WTC11 (cell line): Measurements from ENCODE around the gene CERT1. TPM values are rescaled to one million over a fixed set of nuclear protein-coding genes. Genes with fewer than 3 reads are reported as not detected.

ENCODE experiments used
- ATAC-seq: fragments of 200-7000 bp; cut with Tn5 transposase; 2 replicates; pipeline ENCODE4 v1.10.0; 2021; ENCODE audit warnings: mild to moderate bottlenecking, moderate library complexity
- CTCF ChIA-PET: fragments of 300-600 bp; sonication (Branson Sonifier 250); formaldehyde crosslinking; loops from one replicate; lab custom pipeline; 2021; ENCODE audit warnings: antibody characterized with exemption; lab: Charles Lee
- POLR2A ChIA-PET: fragments of 350-600 bp; sonication (Branson Sonifier 250); formaldehyde crosslinking; loops from one replicate; lab custom pipeline; 2021; ENCODE audit warnings: antibody characterized with exemption; lab: Charles Lee
- DNase-seq: peaks from one replicate; pipeline ENCODE4 v3.0.0; 2021; ENCODE audit warnings: low spot score
- H3K27ac Mint-ChIP-seq: 2 replicates; pipeline ENCODE4 v1.8.0; 2021; ENCODE audit warnings: mixed read lengths
- H3K27me3 Mint-ChIP-seq: 2 replicates; pipeline ENCODE4 v1.8.0; 2021; ENCODE audit warnings: low read depth, mild to moderate bottlenecking, moderate library complexity, mixed read lengths
- H3K36me3 Mint-ChIP-seq: 2 replicates; pipeline ENCODE4 v1.8.0; 2021; ENCODE audit warnings: mixed read lengths
- H3K4me1 Mint-ChIP-seq: 2 replicates; pipeline ENCODE4 v1.8.0; 2022; ENCODE audit warnings: mixed read lengths
- H3K4me3 Mint-ChIP-seq: 2 replicates; pipeline ENCODE4 v1.8.0; 2021; ENCODE audit warnings: mild to moderate bottlenecking, moderate library complexity, mixed read lengths
- H3K9me3 Mint-ChIP-seq: 2 replicates; pipeline ENCODE4 v1.8.0; 2021; ENCODE audit warnings: mixed read lengths
- ATF1 ChIP-seq: sonication (generic); formaldehyde crosslinking; IDR thresholded peaks from 2 replicates; pipeline ENCODE4 v1.8.1; 2023; ENCODE audit warnings: mild to moderate bottlenecking, moderate library complexity, missing genetic modification reagents
- CREM ChIP-seq: sonication (generic); formaldehyde crosslinking; IDR thresholded peaks from 2 replicates; pipeline ENCODE4 v1.8.1; 2022; ENCODE audit warnings: mild to moderate bottlenecking, missing genetic modification reagents, moderate library complexity
- EMX1 ChIP-seq: fragments of 250-450 bp; sonication (Bioruptor Pico); IDR thresholded peaks from 2 replicates; pipeline ENCODE4 v1.8.0; 2021; ENCODE audit warnings: mild to moderate bottlenecking
- FOXP1 ChIP-seq: sonication (generic); formaldehyde crosslinking; IDR thresholded peaks from 2 replicates; pipeline ENCODE4 v1.8.0; 2022; ENCODE audit warnings: missing genetic modification reagents, mild to moderate bottlenecking, moderate library complexity, borderline replicate concordance
- GABPB1 ChIP-seq: sonication (generic); formaldehyde crosslinking; IDR thresholded peaks from 2 replicates; pipeline ENCODE4 v1.8.1; 2023; ENCODE audit warnings: mild to moderate bottlenecking, missing genetic modification reagents
- GRHL2 ChIP-seq: fragments of 250-450 bp; sonication (Bioruptor Pico); IDR thresholded peaks from 2 replicates; pipeline ENCODE4 v1.8.0; 2022; ENCODE audit warnings: mild to moderate bottlenecking, moderate library complexity; ENCODE audit not compliant: insufficient replicate concordance, severe bottlenecking
- GTF2I ChIP-seq: fragments of 250-450 bp; sonication (Bioruptor Pico); conservative IDR thresholded peaks from 2 replicates; pipeline ENCODE4 v1.4.0; 2021; ENCODE audit warnings: mild to moderate bottlenecking
- HMGA2 ChIP-seq: fragments of 250-450 bp; sonication (Bioruptor Pico); IDR thresholded peaks from 2 replicates; pipeline ENCODE4 v1.4.0; 2021; ENCODE audit warnings: mild to moderate bottlenecking, moderate library complexity
- JAZF1 ChIP-seq: fragments of 250-450 bp; sonication (Bioruptor Pico); IDR thresholded peaks from 2 replicates; pipeline ENCODE4 v1.9.0; 2021; ENCODE audit warnings: moderate library complexity, mild to moderate bottlenecking, inconsistent platforms
- MYBL2 ChIP-seq: sonication (generic); formaldehyde crosslinking; IDR thresholded peaks from 2 replicates; pipeline ENCODE4 v1.8.1; 2023; ENCODE audit warnings: mild to moderate bottlenecking, moderate library complexity, missing genetic modification reagents
- NFYB ChIP-seq: sonication (generic); formaldehyde crosslinking; conservative IDR thresholded peaks from 2 replicates; pipeline ENCODE4 v1.8.0; 2022; ENCODE audit warnings: low read depth, missing genetic modification reagents
- NR1H2 ChIP-seq: sonication (generic); formaldehyde crosslinking; IDR thresholded peaks from 2 replicates; pipeline ENCODE4 v1.9.0; 2021; ENCODE audit warnings: mild to moderate bottlenecking, moderate library complexity, missing genetic modification reagents
- TEAD1 ChIP-seq: sonication (generic); formaldehyde crosslinking; IDR thresholded peaks from 2 replicates; pipeline ENCODE4 v1.8.0; 2022; ENCODE audit warnings: mild to moderate bottlenecking, missing genetic modification reagents
- TEAD4 ChIP-seq: sonication (generic); formaldehyde crosslinking; IDR thresholded peaks from 2 replicates; pipeline ENCODE4 v1.8.0; 2022; ENCODE audit warnings: mild to moderate bottlenecking, missing genetic modification reagents
- ZNF138 ChIP-seq: sonication (generic); formaldehyde crosslinking; conservative IDR thresholded peaks from 2 replicates; pipeline ENCODE4 v1.8.1; 2022; ENCODE audit warnings: mild to moderate bottlenecking, moderate library complexity, missing genetic modification reagents
- ZNF219 ChIP-seq: sonication (generic); formaldehyde crosslinking; IDR thresholded peaks from 2 replicates; pipeline ENCODE4 v1.8.0; 2023; ENCODE audit warnings: missing genetic modification reagents, mild to moderate bottlenecking, borderline replicate concordance
- ZNF416 ChIP-seq: fragments of 250-450 bp; sonication (Bioruptor Pico); IDR thresholded peaks from 2 replicates; pipeline ENCODE4 v1.9.0; 2021; ENCODE audit warnings: mild to moderate bottlenecking, inconsistent platforms
- ZNF423 ChIP-seq: fragments of 250-450 bp; sonication (Bioruptor Pico); IDR thresholded peaks from 2 replicates; pipeline ENCODE4 v2.1.2; 2022; ENCODE audit warnings: mild to moderate bottlenecking, moderate library complexity
- total RNA-seq: library from RNA; stranded (reverse); gene quantifications from 3 replicates; pipeline ENCODE4 v1.2.3, GENCODE V29; 2021
- TF ChIP-seq, protein P1 (sequence below): sonication (generic); formaldehyde crosslinking; IDR thresholded peaks from 2 replicates; pipeline ENCODE4 v1.8.0; 2023; ENCODE audit warnings: mild to moderate bottlenecking, missing genetic modification reagents
- TF ChIP-seq, protein P2 (sequence below): sonication (generic); formaldehyde crosslinking; IDR thresholded peaks from 2 replicates; pipeline ENCODE4 v1.8.1; 2022; ENCODE audit warnings: missing genetic modification reagents, borderline replicate concordance
- TF ChIP-seq, protein P3 (sequence below): sonication (generic); formaldehyde crosslinking; IDR thresholded peaks from 2 replicates; pipeline ENCODE4 v1.8.1; 2023; ENCODE audit warnings: mild to moderate bottlenecking, missing genetic modification reagents
- TF ChIP-seq, protein P4 (sequence below): fragments of 250-450 bp; sonication (Bioruptor Pico); IDR thresholded peaks from 2 replicates; pipeline ENCODE4 v1.9.0; 2021; ENCODE audit warnings: mild to moderate bottlenecking
- TF ChIP-seq, protein P5 (sequence below): sonication (generic); formaldehyde crosslinking; IDR thresholded peaks from 2 replicates; pipeline ENCODE4 v1.8.1; 2023; ENCODE audit warnings: mild to moderate bottlenecking, moderate library complexity, missing genetic modification reagents
- TF ChIP-seq, protein P6 (sequence below): sonication (generic); formaldehyde crosslinking; conservative IDR thresholded peaks from 2 replicates; pipeline ENCODE4 v1.8.1; 2022; ENCODE audit warnings: mild to moderate bottlenecking, missing genetic modification reagents

CERT1 gene
- total RNA-seq, 1 experiment from 2014 or later = 50.8 TPM

DNA sequence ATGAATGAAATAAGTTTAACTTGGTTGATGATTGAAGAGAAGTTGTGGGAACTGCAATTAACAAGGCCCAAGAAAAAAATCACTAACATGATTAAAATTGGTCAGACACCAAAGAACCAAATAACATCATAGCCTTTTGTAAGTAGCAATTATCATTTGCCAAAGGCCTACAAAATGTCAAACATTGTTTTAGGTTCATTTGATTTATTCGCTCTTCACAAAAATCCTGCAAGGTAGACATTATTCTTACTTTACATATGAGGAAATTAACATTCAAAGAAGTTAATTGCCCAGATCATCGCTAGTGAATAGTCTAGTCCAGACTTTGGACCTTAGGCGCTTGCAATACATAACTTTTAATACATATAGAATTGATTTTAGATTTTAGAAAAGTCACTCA is 2.9 kb upstream of the CERT1 start:
- ChIA-PET CTCF (no interaction called here), POLR2A (no interaction called here)
- no peak overlapping the region for H3K4me3 Mint-ChIP-seq
- TF ChIP-seq MYBL2 (CRISPR knock-in tag) (no peak), GTF2I (CRISPR knock-in tag) (no peak), FOXP1 (CRISPR knock-in tag) (no peak), ZNF416 (no peak), ATF1 (CRISPR knock-in tag) (no peak)
- TF ChIP-seq, protein P1, sequence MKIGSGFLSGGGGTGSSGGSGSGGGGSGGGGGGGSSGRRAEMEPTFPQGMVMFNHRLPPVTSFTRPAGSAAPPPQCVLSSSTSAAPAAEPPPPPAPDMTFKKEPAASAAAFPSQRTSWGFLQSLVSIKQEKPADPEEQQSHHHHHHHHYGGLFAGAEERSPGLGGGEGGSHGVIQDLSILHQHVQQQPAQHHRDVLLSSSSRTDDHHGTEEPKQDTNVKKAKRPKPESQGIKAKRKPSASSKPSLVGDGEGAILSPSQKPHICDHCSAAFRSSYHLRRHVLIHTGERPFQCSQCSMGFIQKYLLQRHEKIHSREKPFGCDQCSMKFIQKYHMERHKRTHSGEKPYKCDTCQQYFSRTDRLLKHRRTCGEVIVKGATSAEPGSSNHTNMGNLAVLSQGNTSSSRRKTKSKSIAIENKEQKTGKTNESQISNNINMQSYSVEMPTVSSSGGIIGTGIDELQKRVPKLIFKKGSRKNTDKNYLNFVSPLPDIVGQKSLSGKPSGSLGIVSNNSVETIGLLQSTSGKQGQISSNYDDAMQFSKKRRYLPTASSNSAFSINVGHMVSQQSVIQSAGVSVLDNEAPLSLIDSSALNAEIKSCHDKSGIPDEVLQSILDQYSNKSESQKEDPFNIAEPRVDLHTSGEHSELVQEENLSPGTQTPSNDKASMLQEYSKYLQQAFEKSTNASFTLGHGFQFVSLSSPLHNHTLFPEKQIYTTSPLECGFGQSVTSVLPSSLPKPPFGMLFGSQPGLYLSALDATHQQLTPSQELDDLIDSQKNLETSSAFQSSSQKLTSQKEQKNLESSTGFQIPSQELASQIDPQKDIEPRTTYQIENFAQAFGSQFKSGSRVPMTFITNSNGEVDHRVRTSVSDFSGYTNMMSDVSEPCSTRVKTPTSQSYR = no peak
- TF ChIP-seq, protein P2, sequence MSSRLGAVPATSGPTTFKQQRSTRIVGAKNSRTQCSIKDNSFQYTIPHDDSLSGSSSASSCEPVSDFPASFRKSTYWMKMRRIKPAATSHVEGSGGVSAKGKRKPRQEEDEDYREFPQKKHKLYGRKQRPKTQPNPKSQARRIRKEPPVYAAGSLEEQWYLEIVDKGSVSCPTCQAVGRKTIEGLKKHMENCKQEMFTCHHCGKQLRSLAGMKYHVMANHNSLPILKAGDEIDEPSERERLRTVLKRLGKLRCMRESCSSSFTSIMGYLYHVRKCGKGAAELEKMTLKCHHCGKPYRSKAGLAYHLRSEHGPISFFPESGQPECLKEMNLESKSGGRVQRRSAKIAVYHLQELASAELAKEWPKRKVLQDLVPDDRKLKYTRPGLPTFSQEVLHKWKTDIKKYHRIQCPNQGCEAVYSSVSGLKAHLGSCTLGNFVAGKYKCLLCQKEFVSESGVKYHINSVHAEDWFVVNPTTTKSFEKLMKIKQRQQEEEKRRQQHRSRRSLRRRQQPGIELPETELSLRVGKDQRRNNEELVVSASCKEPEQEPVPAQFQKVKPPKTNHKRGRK (CRISPR knock-in tag) = no peak
- no peaks in the 10 kb centered on the region for H3K9me3 Mint-ChIP-seq
- no peak overlapping the region for H3K27ac Mint-ChIP-seq
- H3K36me3 Mint-ChIP-seq = no peaks in the 10 kb centered on the region
- no peak for ATAC-seq
- no peak for DNase-seq
- H3K27me3 Mint-ChIP-seq = no peaks in the 10 kb centered on the region
- H3K4me1 Mint-ChIP-seq = peaks cover 18% of the 10 kb centered on the region

DNA sequence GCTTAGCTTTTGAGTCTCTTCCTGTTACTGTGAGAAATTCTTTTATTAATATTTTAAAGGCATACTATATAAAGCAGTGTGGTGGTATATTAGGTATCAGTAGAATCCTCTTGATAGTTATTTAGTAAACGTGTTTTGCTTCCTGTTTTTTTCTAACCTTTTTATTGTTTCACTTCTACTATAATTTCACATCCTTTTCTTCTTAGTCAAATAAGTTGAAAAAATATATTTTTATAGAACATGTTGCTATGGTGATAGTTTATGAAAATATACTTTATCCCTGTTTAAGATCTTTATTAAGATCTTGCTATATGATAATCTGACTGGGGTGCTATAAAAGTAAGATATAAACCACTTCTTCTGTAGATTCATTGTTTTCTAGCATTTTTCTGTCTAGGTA is 2.4 kb upstream of the CERT1 start:
- H3K27ac Mint-ChIP-seq = no peak overlapping the region
- no peak overlapping the region for H3K4me3 Mint-ChIP-seq
- H3K9me3 Mint-ChIP-seq = no peaks in the 10 kb centered on the region
- no peak for DNase-seq
- POLR2A ChIA-PET = no interaction called here
- no peaks in the 10 kb centered on the region for H3K36me3 Mint-ChIP-seq
- no peak for TF ChIP-seq CREM
- TF ChIP-seq, all 79 proteins: peak for 0
- CTCF ChIA-PET = no interaction called here
- ATAC-seq = no peak
- peaks cover 19% of the 10 kb centered on the region for H3K4me1 Mint-ChIP-seq
- H3K27me3 Mint-ChIP-seq = no peaks in the 10 kb centered on the region

DNA sequence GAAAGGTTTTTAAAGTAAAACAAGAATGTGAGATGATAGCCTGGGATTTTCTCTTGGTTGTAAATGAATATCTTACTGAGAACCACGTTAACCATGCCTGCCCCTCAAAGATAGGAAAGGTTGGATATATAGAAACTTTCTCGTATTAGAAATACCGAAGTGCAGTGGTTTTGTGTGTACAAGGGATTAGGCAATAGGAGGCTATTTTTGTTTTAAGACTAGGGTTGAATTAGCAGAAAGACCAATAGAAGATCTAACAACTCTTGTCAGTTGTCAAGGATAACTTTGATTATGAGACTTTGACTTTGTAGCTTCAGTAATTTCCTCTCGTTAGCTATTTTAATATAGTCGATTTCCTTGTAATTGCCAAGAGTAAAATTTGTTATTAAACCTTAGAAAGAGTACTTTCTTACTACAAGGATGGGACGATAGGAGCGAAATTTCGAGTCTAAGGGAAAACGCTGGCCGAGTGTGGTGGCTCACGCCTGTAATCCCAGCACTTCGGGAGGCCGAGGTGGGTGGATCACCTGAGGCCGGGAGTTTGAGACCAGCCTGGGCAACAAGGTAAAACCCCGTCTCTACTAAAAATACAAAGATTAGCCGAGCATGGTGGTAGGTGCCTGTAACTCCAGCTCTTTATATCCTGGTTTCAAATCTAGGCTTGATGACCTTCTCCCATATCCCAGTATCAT is 1.1 kb upstream of the CERT1 start:
- ATAC-seq = no peak
- no peak for DNase-seq
- H3K27ac Mint-ChIP-seq = peak overlapping the region; percentile 50; the same call in 1 of the 2 replicates
- CTCF ChIA-PET = interaction anchor here (1.2 to 1.3 kb wide), 2 partner anchors 9 to 168 kb away, joined by 3 to 5 read pairs; no protein-coding TSS in a partner anchor
- peaks cover 6% of the 10 kb centered on the region for H3K9me3 Mint-ChIP-seq
- POLR2A ChIA-PET = interaction anchor here (0.9 to 2.2 kb wide), 2 partner anchors 17 to 176 kb away, joined by 3 to 8 read pairs; partner anchors contain the start of gene HMGCR
- peak overlapping the region; percentile 93 for H3K4me3 Mint-ChIP-seq
- no peaks in the 10 kb centered on the region; the same call in 1 of the 2 replicates for H3K36me3 Mint-ChIP-seq
- H3K27me3 Mint-ChIP-seq = no peaks in the 10 kb centered on the region
- peaks cover 19% of the 10 kb centered on the region for H3K4me1 Mint-ChIP-seq
- TF ChIP-seq ZNF423 (no peak), NR1H2 (CRISPR knock-in tag) (no peak), EMX1 (CRISPR knock-in tag) (no peak), GTF2I (CRISPR knock-in tag) (no peak), JAZF1 (CRISPR knock-in tag) (no peak), ZNF219 (CRISPR knock-in tag) (no peak), ZNF138 (CRISPR knock-in tag) (no peak), HMGA2 (CRISPR knock-in tag) (no peak), GABPB1 (CRISPR knock-in tag) (no peak), ZNF416 (no peak), TEAD1 (CRISPR knock-in tag) (no peak), GRHL2 (CRISPR knock-in tag) (no peak), TEAD4 (CRISPR knock-in tag) (no peak), NFYB (no peak)
- TF ChIP-seq, protein P3, sequence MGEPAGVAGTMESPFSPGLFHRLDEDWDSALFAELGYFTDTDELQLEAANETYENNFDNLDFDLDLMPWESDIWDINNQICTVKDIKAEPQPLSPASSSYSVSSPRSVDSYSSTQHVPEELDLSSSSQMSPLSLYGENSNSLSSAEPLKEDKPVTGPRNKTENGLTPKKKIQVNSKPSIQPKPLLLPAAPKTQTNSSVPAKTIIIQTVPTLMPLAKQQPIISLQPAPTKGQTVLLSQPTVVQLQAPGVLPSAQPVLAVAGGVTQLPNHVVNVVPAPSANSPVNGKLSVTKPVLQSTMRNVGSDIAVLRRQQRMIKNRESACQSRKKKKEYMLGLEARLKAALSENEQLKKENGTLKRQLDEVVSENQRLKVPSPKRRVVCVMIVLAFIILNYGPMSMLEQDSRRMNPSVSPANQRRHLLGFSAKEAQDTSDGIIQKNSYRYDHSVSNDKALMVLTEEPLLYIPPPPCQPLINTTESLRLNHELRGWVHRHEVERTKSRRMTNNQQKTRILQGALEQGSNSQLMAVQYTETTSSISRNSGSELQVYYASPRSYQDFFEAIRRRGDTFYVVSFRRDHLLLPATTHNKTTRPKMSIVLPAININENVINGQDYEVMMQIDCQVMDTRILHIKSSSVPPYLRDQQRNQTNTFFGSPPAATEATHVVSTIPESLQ = no peak
- TF ChIP-seq, protein P4, sequence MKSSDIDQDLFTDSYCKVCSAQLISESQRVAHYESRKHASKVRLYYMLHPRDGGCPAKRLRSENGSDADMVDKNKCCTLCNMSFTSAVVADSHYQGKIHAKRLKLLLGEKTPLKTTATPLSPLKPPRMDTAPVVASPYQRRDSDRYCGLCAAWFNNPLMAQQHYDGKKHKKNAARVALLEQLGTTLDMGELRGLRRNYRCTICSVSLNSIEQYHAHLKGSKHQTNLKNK (CRISPR knock-in tag) = no peak
- TF ChIP-seq, protein P5, sequence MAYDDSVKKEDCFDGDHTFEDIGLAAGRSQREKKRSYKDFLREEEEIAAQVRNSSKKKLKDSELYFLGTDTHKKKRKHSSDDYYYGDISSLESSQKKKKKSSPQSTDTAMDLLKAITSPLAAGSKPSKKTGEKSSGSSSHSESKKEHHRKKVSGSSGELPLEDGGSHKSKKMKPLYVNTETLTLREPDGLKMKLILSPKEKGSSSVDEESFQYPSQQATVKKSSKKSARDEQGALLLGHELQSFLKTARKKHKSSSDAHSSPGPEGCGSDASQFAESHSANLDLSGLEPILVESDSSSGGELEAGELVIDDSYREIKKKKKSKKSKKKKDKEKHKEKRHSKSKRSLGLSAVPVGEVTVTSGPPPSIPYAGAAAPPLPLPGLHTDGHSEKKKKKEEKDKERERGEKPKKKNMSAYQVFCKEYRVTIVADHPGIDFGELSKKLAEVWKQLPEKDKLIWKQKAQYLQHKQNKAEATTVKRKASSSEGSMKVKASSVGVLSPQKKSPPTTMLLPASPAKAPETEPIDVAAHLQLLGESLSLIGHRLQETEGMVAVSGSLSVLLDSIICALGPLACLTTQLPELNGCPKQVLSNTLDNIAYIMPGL (CRISPR knock-in tag) = no peak
- TF ChIP-seq, protein P6, sequence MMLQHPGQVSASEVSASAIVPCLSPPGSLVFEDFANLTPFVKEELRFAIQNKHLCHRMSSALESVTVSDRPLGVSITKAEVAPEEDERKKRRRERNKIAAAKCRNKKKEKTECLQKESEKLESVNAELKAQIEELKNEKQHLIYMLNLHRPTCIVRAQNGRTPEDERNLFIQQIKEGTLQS (CRISPR knock-in tag) = no peak
